ENCODE measurements around the gene TMEM187. TPM values are rescaled to one million over a fixed set of nuclear protein-coding genes. Genes with fewer than 3 reads are reported as not detected.

TMEM187 gene
- total RNA-seq, 4 donors from 2014 or later, result 1.5 to 9.5 (median 5.4) TPM

DNA sequence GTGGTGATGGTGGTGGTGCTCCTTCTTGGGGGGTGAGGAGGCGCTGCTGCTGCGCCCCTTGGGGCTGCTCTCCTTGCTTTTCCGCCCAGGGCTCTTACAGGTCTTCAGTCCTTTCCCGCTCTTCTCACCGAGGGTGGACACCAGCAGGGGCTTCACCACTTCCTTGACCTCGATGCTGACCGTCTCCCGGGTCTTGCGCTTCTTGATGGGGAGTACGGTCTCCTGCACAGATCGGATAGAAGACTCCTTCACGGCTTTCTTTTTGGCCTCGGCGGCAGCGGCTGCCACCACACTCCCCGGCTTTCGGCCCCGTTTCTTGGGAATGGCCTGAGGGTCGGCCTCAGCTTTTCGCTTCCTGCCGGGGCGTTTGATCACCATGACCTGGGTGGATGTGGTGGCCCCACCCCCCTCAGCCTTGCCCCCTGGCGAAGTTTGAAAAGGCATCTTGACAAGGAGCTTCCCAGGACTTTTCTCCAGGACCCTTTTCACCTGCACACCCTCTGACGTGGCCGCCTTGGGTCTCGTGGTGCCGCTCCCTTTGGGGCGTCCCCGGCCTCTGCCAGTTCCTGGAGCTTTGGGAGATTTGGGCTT lies 58.3 kb downstream of the TMEM187 start:
- no peak overlapping the region for H3K4me3 ChIP-seq
- no CpG with 5 or more reads among the region's 29 CpGs for WGBS, 2 donors (ENCODE audit: low coverage in 1 of 2)
- H3K4me1 ChIP-seq, result peaks cover 0 to 38% (median 0%) of the 10 kb centered on the region in 3 donors
- TF ChIP-seq EP300 (IDR thresholded peaks at IDR 0.05) (no peak), POLR2AphosphoS5 (IDR thresholded peaks at IDR 0.05) (no peak), POLR2A (IDR thresholded peaks at IDR 0.05) (no peak)
- TF ChIP-seq, protein P1, sequence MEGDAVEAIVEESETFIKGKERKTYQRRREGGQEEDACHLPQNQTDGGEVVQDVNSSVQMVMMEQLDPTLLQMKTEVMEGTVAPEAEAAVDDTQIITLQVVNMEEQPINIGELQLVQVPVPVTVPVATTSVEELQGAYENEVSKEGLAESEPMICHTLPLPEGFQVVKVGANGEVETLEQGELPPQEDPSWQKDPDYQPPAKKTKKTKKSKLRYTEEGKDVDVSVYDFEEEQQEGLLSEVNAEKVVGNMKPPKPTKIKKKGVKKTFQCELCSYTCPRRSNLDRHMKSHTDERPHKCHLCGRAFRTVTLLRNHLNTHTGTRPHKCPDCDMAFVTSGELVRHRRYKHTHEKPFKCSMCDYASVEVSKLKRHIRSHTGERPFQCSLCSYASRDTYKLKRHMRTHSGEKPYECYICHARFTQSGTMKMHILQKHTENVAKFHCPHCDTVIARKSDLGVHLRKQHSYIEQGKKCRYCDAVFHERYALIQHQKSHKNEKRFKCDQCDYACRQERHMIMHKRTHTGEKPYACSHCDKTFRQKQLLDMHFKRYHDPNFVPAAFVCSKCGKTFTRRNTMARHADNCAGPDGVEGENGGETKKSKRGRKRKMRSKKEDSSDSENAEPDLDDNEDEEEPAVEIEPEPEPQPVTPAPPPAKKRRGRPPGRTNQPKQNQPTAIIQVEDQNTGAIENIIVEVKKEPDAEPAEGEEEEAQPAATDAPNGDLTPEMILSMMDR (IDR thresholded peaks at IDR 0.05), result no peak
- no peaks in the 10 kb centered on the region for H3K9me3 ChIP-seq
- no peak for ATAC-seq
- H3K27me3 ChIP-seq, result no peaks in the 10 kb centered on the region
- H3K36me3 ChIP-seq, result peaks cover 0 to 47% of the 10 kb centered on the region in 2 donors
- H3K27ac ChIP-seq, result no peak overlapping the region

DNA sequence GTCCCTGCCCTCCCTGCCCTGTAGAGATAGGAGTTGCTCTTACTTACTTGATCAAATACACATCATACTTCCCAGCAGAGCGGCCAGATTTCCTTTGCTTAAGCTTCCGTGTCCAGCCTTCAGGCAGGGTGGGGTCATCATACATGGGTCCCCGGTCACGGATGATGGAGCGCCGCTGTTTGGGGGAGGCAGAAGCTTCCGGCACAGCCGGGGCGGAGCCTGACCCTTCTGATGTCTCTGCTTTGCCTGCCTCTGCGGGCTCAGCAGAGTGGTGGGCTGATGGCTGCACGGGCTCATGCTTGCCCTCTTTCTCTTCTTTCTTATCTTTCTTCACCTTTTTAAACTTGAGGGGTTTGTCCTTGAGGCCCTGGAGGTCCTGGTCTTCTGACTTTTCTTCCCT lies 59.6 kb downstream of the TMEM187 start:
- Histone ChIP-seq H3K4me1 (peaks cover 0 to 46% (median 0%) of the 10 kb centered on the region in 3 donors), H3K27me3 (no peaks in the 10 kb centered on the region), H3K9me3 (no peaks in the 10 kb centered on the region), H3K36me3 (peaks cover 0 to 45% of the 10 kb centered on the region in 2 donors), H3K27ac (no peak overlapping the region), H3K4me3 (no peak overlapping the region)
- ATAC-seq, result no peak
- TF ChIP-seq, protein P1 (IDR thresholded peaks at IDR 0.05), result no peak
- TF ChIP-seq EP300 (IDR thresholded peaks at IDR 0.05) (no peak), POLR2AphosphoS5 (IDR thresholded peaks at IDR 0.05) (no peak), POLR2A (IDR thresholded peaks at IDR 0.05) (no peak)
- no CpG with 5 or more reads among the region's 11 CpGs for WGBS, 2 donors (ENCODE audit: low coverage in 1 of 2)

DNA sequence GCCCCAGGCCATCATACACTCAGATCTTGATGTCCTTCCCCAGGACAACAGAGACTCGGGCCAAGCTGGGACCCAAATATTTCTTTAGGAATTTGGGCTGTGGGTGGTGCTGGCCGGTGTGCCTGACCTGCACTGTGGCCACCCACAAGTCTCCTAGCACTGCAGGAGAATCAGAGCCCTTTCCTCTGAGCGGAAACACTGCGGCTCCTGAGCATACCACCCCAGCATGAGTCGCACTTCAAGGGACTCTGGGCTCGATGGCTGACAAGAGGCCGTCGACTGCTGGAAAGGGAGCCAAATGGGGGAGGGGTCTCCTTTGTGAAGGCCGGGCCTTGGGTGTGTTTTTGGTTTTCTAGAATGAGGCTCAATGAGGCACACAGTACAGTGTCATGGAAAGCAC lies 60.1 kb downstream of the TMEM187 start:
- no peak overlapping the region for H3K27ac ChIP-seq
- H3K9me3 ChIP-seq, result no peaks in the 10 kb centered on the region
- H3K4me3 ChIP-seq, result no peak overlapping the region
- peaks cover 0 to 41% of the 10 kb centered on the region in 2 donors for H3K36me3 ChIP-seq
- peaks cover 0 to 46% (median 0%) of the 10 kb centered on the region in 3 donors for H3K4me1 ChIP-seq
- H3K27me3 ChIP-seq, result no peaks in the 10 kb centered on the region
- ATAC-seq, result no peak
- 58% methylated on average over 2 of the region's 9 CpGs; no CpG with 5 or more reads in 1 of the 2 donors for WGBS, 2 donors (ENCODE audit: low coverage in 1 of 2)
- TF ChIP-seq POLR2AphosphoS5 (IDR thresholded peaks at IDR 0.05) (no peak), EP300 (IDR thresholded peaks at IDR 0.05) (no peak), POLR2A (IDR thresholded peaks at IDR 0.05) (no peak)
- TF ChIP-seq, protein P1 (IDR thresholded peaks at IDR 0.05), result no peak

Small RNA genes lying within 50 kb of the gene (small RNA-seq; reads per million reads assigned to genes)
- 0 to 0.13 (median 0) reads per million in 4 donors for gene MIR3202-1

Other genes with a start within 250 kb of the TMEM187 start
- 100 to 1,000 TPM in 2 of 4 donors, 10 to 100 TPM in 2; 76.1 to 125 (median 104) TPM for gene BCAP31, start 248.4 kb upstream of the TMEM187 start, total RNA-seq
- gene ABCD1, start 247.9 kb upstream of the TMEM187 start, total RNA-seq, result 10 to 100 TPM; 14.4 to 38.8 (median 22.0) TPM
- gene PLXNB3, start 208.5 kb upstream of the TMEM187 start, total RNA-seq, result 10 to 100 TPM in 3 of 4 donors, 1 to 10 TPM in 1; 9.2 to 19.2 (median 16.8) TPM
- gene SRPK3, start 191.7 kb upstream of the TMEM187 start, total RNA-seq, result 1 to 10 TPM in 3 of 4 donors, not detected in 1; 3.0 to 4.7 (median 4.4) TPM
- gene IDH3G, start 178.4 kb upstream of the TMEM187 start, total RNA-seq, result 100 to 1,000 TPM in 1 of 4 donors, 10 to 100 TPM in 3; 55.5 to 104 (median 59.7) TPM
- 100 to 1,000 TPM in 2 of 4 donors, 10 to 100 TPM in 2; 75.8 to 126 (median 110) TPM for gene SSR4, start 178.1 kb upstream of the TMEM187 start, total RNA-seq
- gene PDZD4, start 142.2 kb upstream of the TMEM187 start, total RNA-seq, result 10 to 100 TPM; 10.6 to 48.5 (median 26.4) TPM
- 10 to 100 TPM; 16.2 to 53.3 (median 26.7) TPM for gene L1CAM, start 86.6 kb upstream of the TMEM187 start, total RNA-seq
- 1 to 10 TPM in 3 of 4 donors, under 1 TPM in 1; 0.81 to 7.9 (median 3.8) TPM for gene AVPR2, start 68.1 kb upstream of the TMEM187 start, total RNA-seq
- gene ARHGAP4, start 46.5 kb upstream of the TMEM187 start, total RNA-seq, result 10 to 100 TPM; 10.9 to 26.0 (median 18.1) TPM
- 100 to 1,000 TPM in 1 of 4 donors, 10 to 100 TPM in 3; 68.3 to 103 (median 89.2) TPM for gene NAA10, start 37.7 kb upstream of the TMEM187 start, total RNA-seq
- gene RENBP, start 28.1 kb upstream of the TMEM187 start, total RNA-seq, result 10 to 100 TPM in 3 of 4 donors, 1 to 10 TPM in 1; 8.1 to 15.0 (median 12.5) TPM
- 10 to 100 TPM; 32.9 to 94.4 (median 43.1) TPM for gene HCFC1, start 936 bp upstream of the TMEM187 start, total RNA-seq
- gene IRAK1, start 47.1 kb downstream of the TMEM187 start, total RNA-seq, result 10 to 100 TPM; 33.0 to 84.7 (median 41.6) TPM
- 10 to 100 TPM; 65.1 to 87.8 (median 82.5) TPM for gene MECP2, start 125.0 kb downstream of the TMEM187 start, total RNA-seq
- not detected for gene OPN1LW, start 171.5 kb downstream of the TMEM187 start, total RNA-seq
- gene OPN1MW, start 209.8 kb downstream of the TMEM187 start, total RNA-seq, result not detected
- not detected for gene OPN1MW2, start 247.0 kb downstream of the TMEM187 start, total RNA-seq